GM12892 (cell line): ENCODE results near the gene TRPM7.

Experiments used
- POLR2A ChIP-seq: IDR thresholded peaks from 2 replicates; pipeline ENCODE4 v1.6.1; 2011; ENCODE audit warnings: low read depth, low read length, control low read depth
- POLR2AphosphoS5 ChIP-seq: IDR thresholded peaks from 2 replicates; pipeline ENCODE4 v1.6.1; 2011; ENCODE audit warnings: low read depth, low read length, control low read depth

DNA sequence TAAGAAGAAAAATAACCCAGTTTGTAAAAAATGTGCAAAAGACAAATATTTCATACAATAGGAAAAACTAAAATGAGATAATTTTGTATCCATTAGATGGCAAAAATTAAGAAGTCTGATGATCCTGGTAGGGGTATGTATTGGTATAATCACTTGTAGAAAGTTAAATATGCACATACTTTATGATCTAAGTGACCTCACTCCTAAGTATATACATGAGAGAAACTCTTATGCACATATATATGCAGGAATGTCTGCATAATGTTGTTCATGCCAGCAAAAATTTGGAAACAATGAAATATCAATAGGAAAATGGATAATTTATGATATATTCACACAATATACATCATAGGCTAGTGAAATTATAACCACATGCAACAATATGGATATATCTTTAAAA lies 173.6 kb downstream of the TRPM7 start:
- no peak for TF ChIP-seq POLR2AphosphoS5
- no peak for TF ChIP-seq POLR2A
